Activated naive CD4-positive, alpha-beta T cell treated with anti-CD3 and anti-CD28 coated beads, Interleukin-2, amount 50 U/mL, for 16 hours (primary cell): Measurements from ENCODE around the gene DNAH14.
"Not testable (repeated sequence)": the region's sequence is repeated elsewhere in the genome, so short reads cannot be mapped to it uniquely, and the experiment has no call there.

Source experiments
- DNase-seq: peaks from one replicate; pipeline ENCODE4 v3.0.0-alpha.2; 2020

DNAH14 gene

DNA sequence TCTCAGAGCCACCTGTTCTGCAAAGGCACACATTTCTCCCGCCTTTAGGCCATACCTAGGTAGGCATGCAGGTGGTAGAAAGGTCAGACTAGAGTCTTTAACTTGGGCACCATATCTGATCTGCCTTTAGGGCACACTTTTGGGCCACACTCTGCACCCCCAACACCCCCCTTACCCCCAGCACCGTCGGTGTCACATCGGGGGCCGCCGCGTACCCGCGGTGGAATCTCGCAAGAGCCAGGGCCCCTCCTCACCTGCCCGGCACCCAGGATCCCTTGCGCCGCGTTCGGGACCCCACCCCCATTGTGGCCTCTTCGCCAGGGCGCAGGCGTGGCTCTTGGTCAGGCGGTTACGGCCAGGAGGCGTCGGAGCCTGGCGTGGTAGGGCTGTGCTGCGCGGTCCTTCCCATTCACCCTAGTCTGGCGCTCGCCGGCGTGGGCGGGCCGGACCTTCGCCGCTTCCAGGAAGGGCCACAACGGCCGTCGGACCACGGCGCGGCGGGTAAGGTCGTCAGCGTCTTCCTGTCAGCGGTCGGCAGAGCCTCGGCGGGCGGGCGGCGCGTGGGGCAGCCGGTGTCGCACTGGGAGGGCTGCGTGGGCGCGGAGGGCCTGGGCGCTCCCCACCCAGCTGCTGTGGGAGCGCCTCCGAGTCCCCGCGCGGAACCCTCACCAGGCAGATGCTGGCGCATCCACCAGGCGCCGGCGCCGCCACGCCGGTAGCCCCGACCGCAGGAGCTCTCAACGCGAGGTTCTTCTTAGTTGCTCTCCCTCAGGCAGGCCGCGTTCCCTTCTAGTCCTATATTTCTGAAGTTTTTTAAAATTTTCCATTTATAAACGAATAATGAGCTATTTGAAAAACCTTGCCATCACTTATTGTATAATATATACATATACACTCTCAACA lies at the start of gene DNAH14:
TSS of gene DNAH14 (plus strand) at position 341 of the 903 bp plus-strand sequence. CDS start 23,028 bp downstream, outside the sequence.
- DNase-seq = peak; percentile 17

- DNase-seq = no peak
These were observed 48.7 kb upstream of the DNAH14 start for GRCh38 chr1:224880593-224881307.

DNA sequence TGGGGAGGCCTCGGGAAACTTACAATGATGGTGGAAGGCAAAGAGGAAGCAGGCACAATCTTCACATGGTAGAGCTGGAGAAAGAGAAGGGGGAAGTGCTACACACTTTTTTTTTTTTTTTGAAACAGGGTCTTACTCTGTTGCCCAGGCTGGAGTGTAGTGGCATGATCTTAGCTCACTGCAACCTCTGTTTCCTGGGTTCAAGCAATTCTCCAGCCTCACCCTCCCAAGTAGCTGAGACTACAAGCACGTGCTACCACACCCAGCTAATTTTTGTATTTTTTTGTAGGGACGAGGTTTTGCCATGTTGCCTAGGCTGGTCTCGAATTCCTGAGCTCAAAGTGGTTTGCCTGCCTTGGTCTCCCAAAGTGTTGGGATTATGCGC lies 48.2 kb upstream of the DNAH14 start:
- not testable (repeated sequence) for DNase-seq

DNA sequence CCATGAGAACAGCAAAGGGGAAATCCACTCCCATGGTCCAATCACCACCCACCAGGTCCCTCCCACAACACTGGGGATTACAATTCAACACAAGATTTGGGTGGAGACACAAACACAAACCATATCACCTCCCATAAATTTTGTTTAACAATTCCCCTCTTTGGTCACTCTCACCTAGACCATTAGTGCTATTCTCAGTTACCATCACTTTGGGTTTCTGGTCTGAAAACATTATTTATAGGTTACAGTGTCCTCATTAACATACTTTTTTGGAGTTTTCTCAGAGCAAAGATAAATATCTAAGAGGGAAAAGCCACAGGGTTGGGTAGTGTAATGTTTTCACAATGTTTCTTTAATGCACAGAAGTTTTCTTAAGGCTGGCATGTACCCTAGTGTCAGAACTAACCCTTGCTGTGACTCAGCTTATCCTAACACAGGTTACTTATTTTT lies 47.7 kb upstream of the DNAH14 start:
- DNase-seq = no peak

DNA sequence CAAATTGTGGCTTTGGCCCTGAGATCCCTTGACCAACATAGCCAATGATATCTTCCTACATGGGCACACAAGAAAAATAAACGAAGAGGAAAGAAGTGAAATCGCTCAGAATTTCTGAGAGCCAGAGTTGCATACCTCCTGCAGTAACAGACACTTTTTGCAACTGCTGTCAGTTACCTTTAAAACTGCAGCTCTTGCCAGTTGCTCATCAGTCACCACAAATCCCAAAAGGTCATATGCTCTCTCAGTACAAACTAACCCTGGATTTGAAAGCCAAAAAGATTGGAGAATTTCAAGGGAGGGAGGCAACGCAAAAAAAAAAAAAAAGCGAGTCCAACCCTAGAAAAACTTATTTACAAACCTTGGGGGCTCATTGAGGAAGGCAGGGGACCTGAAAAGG lies 47.2 kb upstream of the DNAH14 start:
- no peak for DNase-seq

GRCh38 chr1:224883091-224883490 lies 46.4 kb upstream of the DNAH14 start:
- no peak for DNase-seq

GRCh38 chr1:224884361-224884801 lies 45.1 kb upstream of the DNAH14 start:
- no peak for DNase-seq

DNA sequence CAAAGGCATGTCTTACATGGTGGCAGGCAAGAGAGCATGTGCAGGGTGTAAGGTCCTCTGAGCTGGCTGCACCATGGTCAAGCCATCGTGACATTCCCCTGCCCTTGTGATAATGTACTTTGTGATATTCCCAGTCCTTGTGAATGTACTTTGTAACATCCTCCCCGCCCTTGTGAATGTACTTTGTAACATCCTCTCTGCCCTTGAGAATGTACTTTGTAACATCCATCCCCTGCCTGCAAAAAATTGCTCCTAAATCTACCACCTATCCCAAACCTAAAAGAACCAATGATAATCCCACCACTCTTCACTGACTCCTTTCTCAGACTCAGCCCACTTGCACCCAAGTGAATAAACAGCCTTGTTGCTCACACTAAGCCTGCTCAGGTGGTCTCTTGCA lies 44.1 kb upstream of the DNAH14 start:
- DNase-seq = not testable (repeated sequence)

- no peak for DNase-seq
These were observed 34.6 kb upstream of the DNAH14 start for GRCh38 chr1:224894915-224895314.

GRCh38 chr1:224896130-224896781 lies 33.2 kb upstream of the DNAH14 start:
- no peak for DNase-seq

DNA sequence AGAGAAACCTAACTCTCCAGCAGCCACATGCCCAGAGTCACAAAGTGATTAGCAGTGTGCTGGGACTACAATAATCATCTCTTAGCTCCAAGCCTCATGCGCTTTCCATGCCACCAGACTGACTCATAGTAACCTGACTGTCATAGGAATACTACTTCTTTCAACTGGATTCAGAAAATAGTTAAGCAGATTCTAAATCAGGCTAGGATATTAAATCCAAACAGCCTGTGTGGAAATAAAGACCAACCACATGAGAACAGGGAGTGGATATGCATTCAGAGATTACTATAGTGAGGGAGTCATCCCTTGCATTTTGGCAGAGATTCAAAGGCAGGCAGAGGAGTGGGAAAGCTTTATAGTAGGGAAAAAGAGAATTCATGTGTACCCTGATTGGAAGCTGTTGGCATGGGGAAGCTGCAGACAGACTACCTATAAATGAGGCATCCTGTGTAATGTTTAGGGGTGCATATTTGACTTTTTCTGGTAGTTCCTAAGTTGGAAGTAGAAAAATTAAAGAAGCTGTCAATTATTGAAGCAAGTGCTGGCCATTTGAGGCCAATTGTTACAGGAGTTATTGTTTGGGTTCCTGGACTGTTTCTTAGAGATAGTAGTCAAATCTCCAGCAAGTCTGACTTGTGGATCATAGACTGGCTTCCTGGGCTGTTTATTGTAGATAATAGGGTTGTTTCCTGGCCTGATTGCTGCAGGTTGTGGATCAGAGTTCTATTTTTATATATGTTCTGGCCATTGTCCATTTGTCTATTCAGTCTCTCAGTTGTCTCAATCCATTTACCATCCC lies 31.7 kb upstream of the DNAH14 start:
- DNase-seq = no peak

DNA sequence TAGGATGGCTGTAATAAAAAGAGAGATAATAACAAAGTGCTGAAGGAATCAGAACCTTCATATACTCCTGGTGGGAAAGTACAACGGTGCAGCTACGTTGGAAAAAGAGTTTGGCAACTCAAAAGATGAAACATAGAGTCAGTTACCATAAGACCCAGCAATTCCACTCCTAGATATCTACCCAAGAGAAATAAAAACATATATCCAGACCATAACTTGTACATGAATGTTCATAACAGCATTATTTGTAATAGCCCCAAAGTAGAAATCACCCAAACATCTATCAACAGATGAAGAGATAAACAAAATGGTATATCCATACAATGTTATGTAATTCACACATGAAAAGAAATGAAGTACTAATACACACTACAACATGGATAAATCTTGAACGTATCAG lies 30.5 kb upstream of the DNAH14 start:
- DNase-seq = no peak

GRCh38 chr1:224900062-224900630 lies 29.3 kb upstream of the DNAH14 start:
- DNase-seq = no peak

GRCh38 chr1:224901087-224901810 lies 28.2 kb upstream of the DNAH14 start:
- DNase-seq = no peak

DNA sequence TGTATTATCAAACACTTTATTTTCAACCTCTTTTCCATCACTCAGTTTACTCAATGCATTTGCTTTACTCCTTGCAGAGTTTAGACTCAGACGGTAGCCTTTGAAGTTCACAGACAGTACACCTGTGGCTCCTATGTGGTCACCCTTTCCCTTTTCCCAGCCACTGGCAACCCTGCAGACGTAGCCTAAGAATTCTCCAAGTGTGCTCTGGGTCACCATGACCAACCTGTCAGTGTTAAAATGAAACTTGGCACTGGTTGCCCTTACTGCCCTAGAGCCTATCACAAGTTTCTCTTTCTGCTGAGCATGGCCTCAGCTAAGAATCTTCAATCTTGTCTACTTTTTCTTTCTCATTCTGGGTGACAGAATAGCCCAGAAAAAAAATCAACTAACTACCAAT lies 25.5 kb upstream of the DNAH14 start:
- no peak for DNase-seq

DNA sequence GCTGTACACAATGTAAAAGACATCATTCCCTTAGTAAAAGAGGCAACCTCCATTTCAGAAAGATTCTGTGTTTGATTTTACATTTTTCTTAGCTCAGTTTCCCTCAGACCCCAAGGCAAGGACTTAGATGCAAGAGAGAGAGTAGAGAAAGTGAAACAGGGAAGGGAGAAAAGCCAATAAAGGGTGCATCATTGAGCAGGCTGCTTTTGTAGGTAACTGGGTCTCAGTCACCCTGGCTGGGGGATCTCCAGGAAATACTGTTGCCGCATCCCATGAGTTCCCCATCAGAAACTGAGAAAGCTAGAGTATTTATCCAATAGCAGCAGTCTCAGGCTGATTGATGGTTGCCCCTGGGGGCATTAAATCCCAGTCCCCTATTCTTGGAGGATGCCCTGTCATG lies 23.1 kb upstream of the DNAH14 start:
- no peak for DNase-seq

DNA sequence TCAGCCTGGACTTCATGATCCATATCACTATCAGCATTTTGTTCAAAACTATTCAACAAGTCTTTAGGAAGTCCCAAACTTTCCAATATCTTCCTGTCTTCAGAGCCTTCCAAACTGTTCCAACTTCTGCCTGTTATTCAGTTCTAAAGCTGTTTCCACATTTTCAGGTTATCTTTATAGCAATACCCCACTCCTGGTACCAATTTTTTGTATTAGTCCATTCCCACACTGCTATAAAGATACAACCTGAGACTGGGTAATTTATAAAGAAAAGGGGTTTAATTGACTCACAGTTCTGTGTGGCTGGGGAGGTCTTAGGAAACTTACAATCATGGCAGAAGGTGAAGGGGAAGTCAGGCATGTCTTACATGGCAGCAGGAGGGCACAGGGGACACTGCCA lies 18.3 kb upstream of the DNAH14 start:
- no peak for DNase-seq

GRCh38 chr1:224914292-224914900 lies 15.1 kb upstream of the DNAH14 start:
- DNase-seq = no peak

DNA sequence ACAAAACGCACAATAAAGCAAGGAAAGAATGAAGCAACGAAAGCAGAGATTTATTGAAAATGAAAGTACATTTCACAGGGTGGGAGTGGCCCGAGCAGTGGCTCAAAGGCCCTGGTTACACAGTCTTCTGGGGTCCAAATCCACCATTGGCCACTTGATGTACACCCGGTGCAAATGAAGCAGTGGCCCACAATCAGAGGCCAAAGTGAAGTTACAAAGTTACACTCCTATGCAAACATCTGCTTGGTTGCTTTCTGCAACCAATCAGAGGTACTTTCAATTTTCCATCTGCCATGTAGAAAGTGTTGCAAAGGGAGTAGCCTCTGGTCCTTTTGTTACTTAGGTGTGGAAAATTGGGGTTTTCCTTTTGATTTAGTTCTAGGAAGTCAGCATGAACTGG lies 10.0 kb upstream of the DNAH14 start:
- DNase-seq = no peak

GRCh38 chr1:224920930-224921329 lies 8.5 kb upstream of the DNAH14 start:
- DNase-seq = no peak

DNA sequence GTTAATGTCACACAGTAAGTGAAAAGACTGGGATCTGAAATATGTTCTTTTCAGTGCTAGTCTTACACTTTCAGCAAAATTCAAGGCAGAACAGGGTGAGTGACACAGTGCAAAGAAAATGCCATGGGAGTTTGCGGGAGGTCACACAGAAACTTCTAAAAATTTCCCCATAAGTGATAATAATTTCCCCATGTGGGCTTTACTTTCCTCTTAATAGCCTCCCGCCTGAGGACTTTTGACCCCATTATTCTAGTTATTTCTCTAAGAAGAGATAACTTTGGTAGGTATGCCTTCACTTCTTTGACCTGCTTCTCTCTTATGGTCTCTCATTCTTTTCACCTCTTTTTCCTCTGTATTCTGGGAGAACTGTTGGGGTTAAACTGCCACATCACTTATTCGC lies 8.1 kb upstream of the DNAH14 start:
- no peak for DNase-seq
